ENCODE measurements around the gene CTNNAL1. TPM values are rescaled to one million over a fixed set of nuclear protein-coding genes. Genes with fewer than 3 reads are reported as not detected.

The CTNNAL1 gene
- 72.0 and 76.2 TPM in 2 replicates for total RNA-seq
- 20.1 and 29.5 TPM in 2 replicates for polyA plus RNA-seq
- 67.0 and 69.8 TPM in 2 replicates for polyA plus RNA-seq (2011; cell fraction: cytosol; rRNA removed)
- polyA plus RNA-seq (2011; cell fraction: nucleus; rRNA removed), result 42.7 and 48.3 TPM in 2 replicates
- polyA plus RNA-seq (2012), result 86.2 and 115 TPM in 2 replicates
- 12.9 and 13.4 TPM in 2 replicates for polyA minus RNA-seq
- polyA minus RNA-seq (2011; cell fraction: cytosol; rRNA and poly(A)+ RNA removed), result 24.4 TPM
- polyA minus RNA-seq (2011; cell fraction: nucleus; rRNA and poly(A)+ RNA removed), result 24.6 and 29.6 TPM in 2 replicates
- Bru-seq, nascent RNA, result percentile 88 among the genes with signal in this experiment
- percentile 78 among the genes with signal in this experiment for BruChase-seq, experiment 1, labeled RNA remaining after a 6-hour chase
- percentile 79 among the genes with signal in this experiment for BruChase-seq, experiment 2, labeled RNA remaining after a 2-hour chase
- long read RNA-seq, transcript CTNNAL1-201 (19 exons, 2,490 nt), result major isoform, 276 of 330 reads
- long read RNA-seq, transcript CTNNAL1-204 (19 exons, 2,522 nt), result minor isoform, 8 of 330 reads
- long read RNA-seq, partial matches to known transcripts, result 5 of 330 reads
- long read RNA-seq, other reads (novel, unspliced or antisense), result 41 of 330 reads

GRCh38 chr9:109012876-109013678 lies at the start of gene CTNNAL1:
Gene CTNNAL1 (minus strand): TSS chr9:109013499. CDS start chr9:109013442, 57 bp downstream.
- DNase-seq (ENCODE audit: low read depth, low spot score) (peak; percentile 92), FAIRE-seq (peak; percentile 73)
- H3K9me3 ChIP-seq (replicated peaks; ENCODE audit: control insufficient read depth, insufficient read depth, low read length), result no peaks in the 10 kb centered on the region
- no peaks in the 10 kb centered on the region for H3K36me3 ChIP-seq (ENCODE audit: control insufficient read depth in 2 of 2, extremely low read depth in 1 of 2, insufficient read depth in 2 of 2, low read length in 2 of 2)
- peak within 1 kb of the TSS; percentile 77 for H3K27ac ChIP-seq (ENCODE audit: insufficient read depth, low read depth, low read length)
- H3K79me2 ChIP-seq (ENCODE audit: control insufficient read depth, insufficient read depth, low read length), result peaks cover 49% of the 10 kb centered on the region
- H3K9ac ChIP-seq (replicated peaks; ENCODE audit: extremely low read depth, insufficient read depth, low read length), result peak within 1 kb of the TSS; percentile 74
- H3K9me1 ChIP-seq (replicated peaks; ENCODE audit: control insufficient read depth, extremely low read depth, insufficient read depth, low read length), result no peaks in the 10 kb centered on the region
- no peaks in the 10 kb centered on the region for H3K27me3 ChIP-seq (ENCODE audit: control insufficient read depth in 2 of 2, insufficient read depth in 2 of 2, low read length in 2 of 2)
- no TSS peak for BruUV-seq (replicated peaks)
- ChIA-PET CTCF (interaction anchor here (1.3 to 3.3 kb wide), 4 partner anchors 10 to 105 kb away, joined by 3 to 16 read pairs (median 6); no protein-coding TSS in a partner anchor), POLR2A (no interaction called here)
- TF ChIP-seq POLR2AphosphoS5 (IDR thresholded peaks at IDR 0.05; ENCODE audit: insufficient read depth, low read depth, low read length), result peak; percentile 80
- no peak for TF ChIP-seq MYC (IDR thresholded peaks at IDR 0.05; ENCODE audit: low read depth, low read length)
- TF ChIP-seq, protein P1, sequence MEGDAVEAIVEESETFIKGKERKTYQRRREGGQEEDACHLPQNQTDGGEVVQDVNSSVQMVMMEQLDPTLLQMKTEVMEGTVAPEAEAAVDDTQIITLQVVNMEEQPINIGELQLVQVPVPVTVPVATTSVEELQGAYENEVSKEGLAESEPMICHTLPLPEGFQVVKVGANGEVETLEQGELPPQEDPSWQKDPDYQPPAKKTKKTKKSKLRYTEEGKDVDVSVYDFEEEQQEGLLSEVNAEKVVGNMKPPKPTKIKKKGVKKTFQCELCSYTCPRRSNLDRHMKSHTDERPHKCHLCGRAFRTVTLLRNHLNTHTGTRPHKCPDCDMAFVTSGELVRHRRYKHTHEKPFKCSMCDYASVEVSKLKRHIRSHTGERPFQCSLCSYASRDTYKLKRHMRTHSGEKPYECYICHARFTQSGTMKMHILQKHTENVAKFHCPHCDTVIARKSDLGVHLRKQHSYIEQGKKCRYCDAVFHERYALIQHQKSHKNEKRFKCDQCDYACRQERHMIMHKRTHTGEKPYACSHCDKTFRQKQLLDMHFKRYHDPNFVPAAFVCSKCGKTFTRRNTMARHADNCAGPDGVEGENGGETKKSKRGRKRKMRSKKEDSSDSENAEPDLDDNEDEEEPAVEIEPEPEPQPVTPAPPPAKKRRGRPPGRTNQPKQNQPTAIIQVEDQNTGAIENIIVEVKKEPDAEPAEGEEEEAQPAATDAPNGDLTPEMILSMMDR (IDR thresholded peaks at IDR 0.05; ENCODE audit: extremely low read depth in 1 of 2, insufficient read depth in 1 of 2, low read depth in 1 of 2, low read length in 2 of 2), result no peak
- TF ChIP-seq FOS (IDR thresholded peaks at IDR 0.05; ENCODE audit: borderline replicate concordance, insufficient read depth, low read length), result no peak
- no peak for TF ChIP-seq EZH2 (IDR thresholded peaks at IDR 0.05; ENCODE audit: borderline replicate concordance, low read depth, low read length, severe bottlenecking)
- TF ChIP-seq GATA2 (IDR thresholded peaks at IDR 0.05; ENCODE audit: insufficient read depth, insufficient read length, low read depth, low read length), result no peak
- no peak for TF ChIP-seq MAX (IDR thresholded peaks at IDR 0.05; ENCODE audit: insufficient read depth, insufficient read length)
- no peak for TF ChIP-seq JUN (IDR thresholded peaks at IDR 0.05; ENCODE audit: borderline replicate concordance, insufficient read depth, insufficient read length, low read depth)
- peak; percentile 92 for TF ChIP-seq POLR2A (IDR thresholded peaks at IDR 0.05; ENCODE audit: low read depth, low read length)
- peak within 1 kb of the TSS; percentile 87 for H2AFZ ChIP-seq (ENCODE audit: low read depth, low read length)
- intact Hi-C loops (cut with micrococcal nuclease) (loop anchor here (1.0 to 2.0 kb wide), 7 partner anchors 19 to 308 kb away; partner anchors contain the start of genes ABITRAM, ELP1, EPB41L4B and TMEM245), dilution Hi-C loops (cut with MboI; ENCODE audit: extremely low pct_ligation_motif_present, low sequenced_read_pairs) (no loop called here)
- peak within 1 kb of the TSS; percentile 91 for H3K4me2 ChIP-seq (ENCODE audit: insufficient read depth, low read length)
- H3K4me1 ChIP-seq (ENCODE audit: control insufficient read depth, extremely low read depth, insufficient read depth, low read length), result peaks cover 35% of the 10 kb centered on the region
- peaks cover 4% of the 10 kb centered on the region for H4K20me1 ChIP-seq (replicated peaks; ENCODE audit: control insufficient read depth, extremely low read depth, insufficient read depth, low read length)
- H3K4me3 ChIP-seq (replicated peaks in 1 of 3; ENCODE audit: insufficient read depth in 1 of 3, low read depth in 1 of 3, low read length in 3 of 3), result peak within 1 kb of the TSS; percentile 68 to 81 (median 68)
